ENCODE measurements around the gene ANAPC1.
A peak's percentile ranks its signal among the peaks of the same experiment; 100 is the strongest.

Gene ANAPC1

GRCh38 chr2:111883661-111884591 is at the start of gene ANAPC1:
Gene ANAPC1, minus strand, starts transcription at chr2:111884193. Its CDS starts 3,368 bp downstream, at chr2:111880825.
- H3K4me3 ChIP-seq (ENCODE audit: low read depth, low read length) = peak within 1 kb of the TSS; percentile 88
- TF ChIP-seq, protein P1, sequence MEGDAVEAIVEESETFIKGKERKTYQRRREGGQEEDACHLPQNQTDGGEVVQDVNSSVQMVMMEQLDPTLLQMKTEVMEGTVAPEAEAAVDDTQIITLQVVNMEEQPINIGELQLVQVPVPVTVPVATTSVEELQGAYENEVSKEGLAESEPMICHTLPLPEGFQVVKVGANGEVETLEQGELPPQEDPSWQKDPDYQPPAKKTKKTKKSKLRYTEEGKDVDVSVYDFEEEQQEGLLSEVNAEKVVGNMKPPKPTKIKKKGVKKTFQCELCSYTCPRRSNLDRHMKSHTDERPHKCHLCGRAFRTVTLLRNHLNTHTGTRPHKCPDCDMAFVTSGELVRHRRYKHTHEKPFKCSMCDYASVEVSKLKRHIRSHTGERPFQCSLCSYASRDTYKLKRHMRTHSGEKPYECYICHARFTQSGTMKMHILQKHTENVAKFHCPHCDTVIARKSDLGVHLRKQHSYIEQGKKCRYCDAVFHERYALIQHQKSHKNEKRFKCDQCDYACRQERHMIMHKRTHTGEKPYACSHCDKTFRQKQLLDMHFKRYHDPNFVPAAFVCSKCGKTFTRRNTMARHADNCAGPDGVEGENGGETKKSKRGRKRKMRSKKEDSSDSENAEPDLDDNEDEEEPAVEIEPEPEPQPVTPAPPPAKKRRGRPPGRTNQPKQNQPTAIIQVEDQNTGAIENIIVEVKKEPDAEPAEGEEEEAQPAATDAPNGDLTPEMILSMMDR (IDR thresholded peaks at IDR 0.05; ENCODE audit: low read depth, low read length) = no peak

DNA sequence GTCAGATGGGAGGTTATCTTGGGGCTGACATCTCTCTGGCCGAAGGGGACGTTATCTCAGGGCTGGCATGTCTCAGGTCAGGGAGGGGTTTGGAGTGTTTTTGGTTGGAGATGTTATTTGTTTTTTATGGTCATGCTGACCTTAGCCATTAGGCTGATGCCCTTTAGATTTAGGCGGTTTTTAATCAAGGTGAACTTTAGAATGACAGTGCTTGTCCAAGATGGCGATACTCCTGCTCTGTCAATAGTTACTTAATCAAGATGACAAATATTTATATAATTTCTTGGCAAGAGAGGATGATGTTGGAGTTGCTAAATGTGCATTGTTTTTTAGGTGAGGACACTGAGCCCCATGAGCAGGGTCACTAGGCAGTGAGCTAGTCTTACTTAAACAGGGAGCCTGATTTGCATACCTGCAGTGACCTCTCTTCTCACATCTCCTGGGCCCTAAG is 48.9 kb upstream of the ANAPC1 start:
- H3K4me3 ChIP-seq (ENCODE audit: low read depth, low read length) = no peak overlapping the region
- TF ChIP-seq, protein P1 (IDR thresholded peaks at IDR 0.05; ENCODE audit: low read depth, low read length) = no peak

DNA sequence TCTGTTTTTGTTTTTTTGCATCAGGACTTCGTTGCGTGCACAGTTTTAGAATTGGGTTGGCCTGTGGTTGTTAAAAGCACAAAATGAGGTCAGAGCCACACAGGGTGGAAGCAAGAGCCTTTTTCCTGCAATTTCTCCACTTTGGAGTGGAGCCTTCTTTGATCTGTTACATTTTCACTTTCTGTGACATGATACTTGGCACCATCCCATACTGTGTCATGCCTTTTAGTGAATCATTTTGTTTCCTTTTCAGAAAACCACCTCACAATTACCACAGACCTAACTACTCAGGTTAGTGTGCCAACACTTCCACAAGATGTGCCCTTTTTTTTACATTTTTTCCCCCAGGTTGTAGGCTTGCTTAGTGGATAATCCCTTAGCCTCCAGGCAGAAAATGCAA is 46.9 kb upstream of the ANAPC1 start:
- TF ChIP-seq, protein P1 (IDR thresholded peaks at IDR 0.05; ENCODE audit: low read depth, low read length) = no peak
- no peak overlapping the region for H3K4me3 ChIP-seq (ENCODE audit: low read depth, low read length)

- TF ChIP-seq, protein P1 (IDR thresholded peaks at IDR 0.05; ENCODE audit: low read depth, low read length) = no peak
- no peak overlapping the region for H3K4me3 ChIP-seq (ENCODE audit: low read depth, low read length)
Measured at GRCh38 chr2:111930409-111930808, 46.4 kb upstream of the ANAPC1 start.

- TF ChIP-seq, protein P1 (IDR thresholded peaks at IDR 0.05; ENCODE audit: low read depth, low read length) = no peak
- no peak overlapping the region for H3K4me3 ChIP-seq (ENCODE audit: low read depth, low read length)
Measured at GRCh38 chr2:111927723-111928122, 43.7 kb upstream of the ANAPC1 start.

DNA sequence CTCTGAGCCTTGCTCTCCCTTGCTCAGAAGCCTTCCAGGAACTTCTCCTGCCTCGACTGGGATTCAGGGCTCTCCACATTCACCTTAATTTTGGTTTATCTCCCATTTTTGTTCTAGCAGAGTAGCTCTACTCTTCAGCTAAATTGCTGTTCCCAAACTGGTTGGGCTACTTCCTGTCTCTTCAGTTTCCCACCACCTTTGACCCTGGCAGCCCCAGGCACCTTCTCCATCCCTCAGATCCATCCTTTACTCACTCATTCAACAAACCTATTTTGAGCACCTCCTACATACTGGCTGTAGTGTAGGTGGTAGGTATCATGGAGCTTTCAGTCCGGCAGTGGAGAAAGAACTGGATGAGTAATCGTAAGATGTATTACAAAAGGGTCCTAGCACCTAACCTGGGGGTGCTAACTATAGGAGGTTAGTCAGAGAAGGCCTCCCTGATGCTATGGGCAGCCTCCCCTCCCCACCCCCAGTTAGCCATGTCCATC is 40.7 kb upstream of the ANAPC1 start:
- H3K4me3 ChIP-seq (ENCODE audit: low read depth, low read length) = no peak overlapping the region
- TF ChIP-seq, protein P1 (IDR thresholded peaks at IDR 0.05; ENCODE audit: low read depth, low read length) = no peak

GRCh38 chr2:111923276-111923804 is 39.3 kb upstream of the ANAPC1 start:
- H3K4me3 ChIP-seq (ENCODE audit: low read depth, low read length) = no peak overlapping the region
- TF ChIP-seq, protein P1 (IDR thresholded peaks at IDR 0.05; ENCODE audit: low read depth, low read length) = no peak
